Measurements from ENCODE around the gene CLRN3.

The CLRN3 gene, protein sequence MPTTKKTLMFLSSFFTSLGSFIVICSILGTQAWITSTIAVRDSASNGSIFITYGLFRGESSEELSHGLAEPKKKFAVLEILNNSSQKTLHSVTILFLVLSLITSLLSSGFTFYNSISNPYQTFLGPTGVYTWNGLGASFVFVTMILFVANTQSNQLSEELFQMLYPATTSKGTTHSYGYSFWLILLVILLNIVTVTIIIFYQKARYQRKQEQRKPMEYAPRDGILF

DNA sequence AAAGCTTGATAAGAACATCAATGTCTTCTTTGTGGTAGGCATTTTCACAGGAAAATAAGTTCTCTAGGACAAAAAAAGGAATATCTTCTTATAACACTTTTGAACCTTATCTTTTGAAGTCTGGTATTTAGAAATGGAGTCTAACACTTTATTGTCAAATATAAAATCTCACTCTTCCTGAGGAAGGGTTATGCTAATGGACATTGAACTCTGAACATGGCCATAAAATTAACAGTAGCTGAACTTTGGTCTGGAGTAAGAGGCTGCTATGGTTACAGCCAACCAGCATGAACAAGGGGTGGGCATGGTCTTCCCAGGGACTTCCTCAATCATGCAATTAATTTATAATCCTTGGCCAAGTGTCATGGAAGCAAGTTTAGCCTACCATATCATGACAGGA is at the start of gene CLRN3:
TSS of gene CLRN3 (minus strand) at position 199 of the 400 bp plus-strand sequence. CDS start at position 42, 157 bp downstream.
- no peak for DNase-seq

GRCh38 chr10:127940866-127941640 is 48.3 kb upstream of the CLRN3 start:
- no peak for DNase-seq

- DNase-seq: no peak
Measured at GRCh38 chr10:127939786-127940330, 47.1 kb upstream of the CLRN3 start.

- no peak for DNase-seq
Measured at GRCh38 chr10:127937915-127938463, 45.2 kb upstream of the CLRN3 start.

DNA sequence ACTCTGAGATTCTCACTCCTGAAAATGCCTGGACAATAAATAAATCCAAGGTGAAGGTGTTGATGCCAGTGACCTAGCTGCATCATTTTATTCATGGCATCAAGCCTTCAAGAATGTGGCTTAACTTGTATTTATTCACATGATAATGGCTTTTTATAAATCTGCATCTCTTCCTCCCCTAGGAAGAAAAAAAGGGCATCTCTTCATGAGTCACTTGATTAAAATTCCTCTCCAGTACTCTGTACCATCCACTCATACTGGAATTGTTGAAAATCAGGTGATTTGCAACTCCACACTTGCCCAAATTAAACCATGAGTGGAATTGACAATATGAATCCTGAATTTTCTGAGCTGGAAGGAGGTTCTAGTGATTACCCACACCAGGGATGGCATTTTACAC is 44.3 kb upstream of the CLRN3 start:
- no peak for DNase-seq

DNA sequence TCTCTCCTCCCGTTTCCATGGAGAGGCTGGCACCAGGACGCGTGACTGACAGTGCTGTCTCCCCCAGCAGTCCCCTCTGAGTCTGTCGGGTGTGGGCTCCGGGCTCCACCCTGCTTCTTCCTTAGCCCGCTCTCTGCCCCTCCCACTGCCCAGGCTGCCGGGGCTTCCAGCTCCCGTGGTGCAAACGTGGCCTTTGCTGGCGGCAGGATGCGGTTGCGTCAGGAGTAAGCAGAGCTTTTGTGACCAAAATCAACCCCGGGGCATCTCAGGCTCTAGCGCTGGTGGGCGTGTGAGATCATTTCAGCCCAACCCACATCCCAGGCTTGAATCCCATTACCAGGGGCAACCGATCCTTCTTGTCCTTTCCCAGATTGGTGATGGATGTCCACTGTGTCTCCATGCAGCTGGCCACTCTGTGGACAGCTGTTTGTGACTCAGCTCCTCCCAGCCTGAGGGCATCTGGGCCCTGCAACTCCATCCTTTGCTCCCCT is 42.4 kb upstream of the CLRN3 start:
- DNase-seq: no peak

DNA sequence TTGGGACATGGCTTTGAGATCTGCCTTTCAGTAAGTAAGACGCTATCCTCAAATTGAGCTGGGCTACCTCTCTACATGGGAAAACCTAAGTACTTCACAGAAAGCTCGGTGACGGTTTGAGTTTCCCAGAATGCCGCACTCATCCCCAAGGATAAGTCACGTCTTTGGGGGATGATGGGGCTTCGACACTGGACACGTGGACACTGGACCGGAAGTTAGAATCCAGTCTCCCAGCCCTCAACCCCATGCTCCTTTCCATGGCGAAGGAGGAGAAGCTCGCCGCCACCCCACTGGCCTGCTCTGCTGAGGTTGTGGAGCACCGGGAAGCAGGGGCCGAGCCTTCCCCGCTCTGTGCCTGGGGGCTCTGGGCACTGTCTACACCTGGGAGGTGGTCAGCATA is 41.6 kb upstream of the CLRN3 start:
- no peak for DNase-seq

- no peak for DNase-seq
Measured at GRCh38 chr10:127933271-127933670, 40.5 kb upstream of the CLRN3 start.

GRCh38 chr10:127932521-127933270 is 40.0 kb upstream of the CLRN3 start:
- no peak for DNase-seq

GRCh38 chr10:127928021-127928806 is 35.5 kb upstream of the CLRN3 start:
- DNase-seq: no peak

- no peak for DNase-seq
Measured at GRCh38 chr10:127926455-127926854, 33.7 kb upstream of the CLRN3 start.

- DNase-seq: no peak
Measured at GRCh38 chr10:127925471-127926207, 32.9 kb upstream of the CLRN3 start.

DNA sequence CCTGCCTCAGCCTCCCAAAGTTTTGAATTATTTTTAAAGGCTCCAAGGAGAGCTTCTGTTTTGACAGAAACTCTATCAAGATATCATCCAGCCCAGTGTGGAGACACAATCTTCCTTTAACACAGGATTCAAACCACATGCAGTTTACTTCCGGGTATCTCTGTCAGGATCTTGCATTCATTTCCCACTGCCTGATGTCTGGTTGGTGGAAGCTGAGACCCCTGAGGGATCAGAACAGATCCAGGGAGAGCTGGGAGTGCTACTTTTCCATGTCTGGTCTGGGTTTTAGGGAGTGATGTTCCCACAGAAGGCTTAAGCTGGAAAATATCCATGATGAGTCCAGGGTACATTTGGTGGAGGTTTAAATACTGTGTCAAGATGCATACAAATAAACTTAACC is 30.9 kb upstream of the CLRN3 start:
- no peak for DNase-seq

DNA sequence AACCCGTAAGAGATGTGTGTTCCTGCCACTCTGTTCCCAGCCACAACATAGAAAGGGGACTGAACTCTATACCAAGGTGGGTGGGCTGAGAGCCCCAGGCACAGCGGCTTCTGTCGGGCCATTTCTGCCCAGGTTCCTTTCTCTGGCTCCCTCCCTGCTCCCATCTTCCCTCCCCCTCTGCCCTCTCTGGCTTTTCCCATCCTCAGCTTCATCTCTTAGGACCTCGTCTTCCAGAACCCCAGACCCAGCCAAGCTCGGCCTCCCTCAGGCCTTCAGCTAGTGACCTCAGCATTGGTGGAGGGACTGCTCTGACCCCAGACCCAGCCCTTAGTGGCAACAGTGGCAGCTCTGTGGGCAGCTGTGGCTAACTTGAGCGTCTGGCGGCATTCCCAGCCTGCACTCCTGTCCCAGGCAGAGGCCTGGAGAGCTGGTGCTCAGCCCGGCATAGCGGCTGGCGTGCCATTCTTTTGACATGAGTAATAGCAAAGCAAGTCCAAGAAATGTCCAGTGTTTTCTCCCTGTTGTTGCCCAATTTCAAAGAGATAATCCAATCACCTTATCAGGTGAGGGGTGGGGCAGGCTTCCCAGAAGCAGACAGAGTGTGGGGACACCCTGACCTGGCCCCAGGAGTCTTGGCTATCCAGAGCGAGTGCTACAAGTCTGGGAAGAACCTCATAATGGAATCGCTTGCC is 30.1 kb upstream of the CLRN3 start:
- no peak for DNase-seq

- no peak for DNase-seq
Measured at GRCh38 chr10:127922206-127922605, 29.5 kb upstream of the CLRN3 start.

DNA sequence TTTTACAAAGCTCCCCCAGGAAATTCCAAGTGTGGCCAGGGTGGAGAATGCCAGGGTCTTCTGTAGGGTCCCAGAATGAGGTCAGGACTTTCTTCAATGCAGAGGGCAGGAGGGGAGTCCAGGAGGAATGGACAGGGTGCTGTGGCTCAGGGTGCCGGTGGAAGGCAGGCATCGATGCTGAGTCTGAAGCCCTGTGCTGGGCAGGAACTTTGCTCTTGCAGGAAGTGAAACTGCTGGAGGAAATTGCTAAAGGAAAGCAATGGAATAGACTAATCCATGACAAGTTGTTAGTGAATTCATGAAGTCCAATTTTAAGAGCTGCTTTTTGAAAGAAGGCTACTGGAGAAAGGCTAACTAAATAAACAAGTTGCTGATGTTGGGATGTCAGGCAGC is 29.0 kb upstream of the CLRN3 start:
- no peak for DNase-seq

DNA sequence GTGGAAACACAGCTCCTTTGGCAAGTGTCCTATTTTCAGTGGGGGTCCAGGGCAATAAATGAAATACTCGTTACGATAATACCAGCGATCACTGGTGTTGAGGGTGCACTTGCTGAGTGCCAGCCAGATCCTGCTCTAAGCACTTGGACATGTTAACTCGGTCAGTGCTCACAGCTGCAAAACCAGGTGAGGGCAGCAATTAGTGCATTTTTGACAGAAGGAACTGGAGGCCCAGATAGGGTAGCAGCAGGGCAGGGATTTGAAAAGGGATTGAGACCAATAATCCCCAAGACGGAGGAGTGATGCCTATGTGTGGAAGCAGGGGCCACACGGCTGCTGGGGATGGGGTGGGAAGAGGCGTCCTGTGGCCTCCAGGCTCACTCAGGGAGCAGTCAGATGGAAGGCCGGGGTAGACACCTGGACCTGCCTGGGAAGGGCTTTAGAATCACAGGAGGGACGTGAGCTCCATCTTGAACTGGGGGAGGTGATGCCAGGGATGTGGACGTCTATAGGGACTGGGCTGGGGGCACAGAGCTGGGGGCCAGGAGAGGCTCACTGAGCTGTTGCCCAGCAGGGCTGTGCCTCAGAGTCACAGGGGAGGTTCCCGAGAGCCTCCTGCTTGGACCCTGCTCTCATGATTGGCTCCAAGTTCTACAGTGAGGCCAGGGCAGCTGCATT is 28.5 kb upstream of the CLRN3 start:
- DNase-seq: no peak

GRCh38 chr10:127920306-127921074 is 27.7 kb upstream of the CLRN3 start:
- no peak for DNase-seq
